Measurements from ENCODE around the gene AFF1. TPM values are rescaled to one million over a fixed set of nuclear protein-coding genes. Genes with fewer than 3 reads are reported as not detected.

Gene AFF1
- total and polyA plus RNA-seq, 2 of the 4 experiments (the other 2 are of a cell fraction): 7.0 to 9.6 TPM

DNA sequence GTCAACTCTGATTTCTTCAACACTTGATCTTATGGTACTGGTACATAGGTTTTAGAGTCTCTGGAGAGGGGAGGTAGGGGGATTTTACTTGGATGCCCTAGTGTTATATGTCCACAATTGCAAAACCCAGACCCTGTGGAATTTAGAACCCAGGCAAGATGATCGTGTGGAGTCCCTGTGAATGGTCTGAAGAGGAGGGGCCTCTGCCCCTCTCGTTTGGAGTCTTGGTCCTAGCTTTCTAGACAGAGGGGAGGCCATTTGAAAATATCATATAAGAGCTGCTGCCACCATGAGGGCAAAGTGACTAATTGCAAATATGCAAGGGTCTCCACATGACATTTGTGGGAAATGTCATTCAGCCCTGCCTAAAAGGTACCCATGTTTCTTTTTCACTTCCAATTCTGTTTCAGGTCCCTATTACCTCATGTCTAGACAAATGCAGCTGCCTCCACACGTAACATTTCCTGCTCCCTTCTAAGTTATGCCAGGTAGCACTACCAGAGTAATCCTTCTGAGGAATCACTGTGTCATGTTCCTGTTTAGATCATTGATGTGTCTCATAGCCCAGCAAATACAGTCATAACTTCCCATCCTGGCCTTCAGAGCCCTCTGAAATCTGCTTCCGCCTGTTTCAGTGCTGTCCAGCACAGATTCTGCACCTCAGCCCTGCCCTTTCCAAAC is 158.8 kb downstream of the AFF1 start:
- in situ Hi-C loops (cut with MboI; ENCODE audit: low sequenced_read_pairs) (loop anchor here (5.0 kb wide), 2 partner anchors 86 to 171 kb away; no protein-coding TSS in a partner anchor), dilution Hi-C loops (cut with HindIII; ENCODE audit: low sequenced_read_pairs, unreplicated experiment) (no loop called here), intact Hi-C loops (cut with micrococcal nuclease) (loop anchor here (1.0 to 2.0 kb wide), 2 partner anchors 87 to 171 kb away; no protein-coding TSS in a partner anchor)
- no peak overlapping the region for H3K4me2 ChIP-seq (ENCODE audit: low read depth, low read length)
- DNase-seq (peak; percentile 72), ATAC-seq (ENCODE audit: low read depth) (peak; percentile 83)
- no peak overlapping the region for H4K91ac ChIP-seq (ENCODE audit: insufficient read depth, low read depth, low read length)
- no peak overlapping the region for H2AFZ ChIP-seq (replicated peaks; ENCODE audit: low read length, poor library complexity)
- H3K23ac ChIP-seq (ENCODE audit: low read depth, low read length): no peak overlapping the region
- no peak overlapping the region for H3K56ac ChIP-seq (ENCODE audit: extremely low read depth, insufficient read depth, low read length)
- BruUV-seq (replicated peaks): no TSS peak
- ChIA-PET POLR2A (ENCODE audit: unreplicated experiment) (no interaction called here), CTCF (interaction anchor here (0.6 to 3.7 kb wide), 10 partner anchors 10 to 593 kb away, joined by 3 to 24 read pairs (median 3); no protein-coding TSS in a partner anchor)
- WGBS, 2 experiments (ENCODE audit: extremely low coverage in 2 of 2, insufficient read length in 1 of 2): 32% methylated on average over 2 of the region's 4 CpGs; no CpG with 5 or more reads in 1 of the 2 experiments
- H3K27me3 ChIP-seq (ENCODE audit: control insufficient read depth, insufficient read depth, low read length): no peaks in the 10 kb centered on the region
- 0 out of 2 replicates have a peak, but pooled peaks cover 5% of the 10 kb centered on the region for H3K9me1 ChIP-seq (ENCODE audit: insufficient read depth, low read length)
- no peak overlapping the region; a peak in 1 of 4 replicates for H4K8ac ChIP-seq (ENCODE audit: low read depth in 2 of 2, low read length in 2 of 2)
- no peak overlapping the region for H3K9ac ChIP-seq (ENCODE audit: low read depth, low read length)
- no peak overlapping the region for H2BK15ac ChIP-seq (ENCODE audit: low read depth, low read length)
- peaks cover 7 to 11% of the 10 kb centered on the region in 2 experiments for H3K79me1 ChIP-seq (ENCODE audit: low read depth in 1 of 2, low read length in 2 of 2)
- no peak overlapping the region for H2BK20ac ChIP-seq (ENCODE audit: low read depth, low read length)
- no peak overlapping the region for H3K27ac ChIP-seq (ENCODE audit: insufficient read depth, low read length)
- H4K20me1 ChIP-seq (ENCODE audit: insufficient read depth, low read length): peaks cover 12% of the 10 kb centered on the region; the same call in 1 of the 2 replicates
- no peak overlapping the region for H3K18ac ChIP-seq (ENCODE audit: low read depth, low read length)
- H3K9me3 ChIP-seq (ENCODE audit: control insufficient read depth, insufficient read depth, low read length): no peaks in the 10 kb centered on the region
- no peak overlapping the region for H3K14ac ChIP-seq (replicated peaks; ENCODE audit: low read depth, low read length)
- peak overlapping the region; percentile 6 for H2BK5ac ChIP-seq (ENCODE audit: low read depth, low read length, poor library complexity, severe bottlenecking)
- peaks cover 2% of the 10 kb centered on the region; the same call in 1 of the 2 replicates for H3K4me1 ChIP-seq (ENCODE audit: control insufficient read depth, insufficient read depth, low read length)
- H2AK9ac ChIP-seq (replicated peaks; ENCODE audit: low read depth, low read length, poor library complexity): no peak overlapping the region
- no peak overlapping the region for H2BK120ac ChIP-seq (ENCODE audit: low read depth, low read length)
- H2AK5ac ChIP-seq (ENCODE audit: low read depth, low read length): peak overlapping the region; percentile 29; the same call in 1 of the 2 replicates
- no peak for TF ChIP-seq RCOR1 (IDR thresholded peaks at IDR 0.05; ENCODE audit: insufficient replicate concordance, low read length)
- TF ChIP-seq RAD21 (IDR thresholded peaks at IDR 0.05; ENCODE audit: low read length): peak; percentile 61
- peak; percentile 42 for TF ChIP-seq SMC3 (IDR thresholded peaks at IDR 0.05; ENCODE audit: low read depth, low read length)
- peak; percentile 56 for TF ChIP-seq CTCF (conservative IDR thresholded peaks at IDR 0.05; ENCODE audit: low read depth, low read length)
- no peak overlapping the region for H4K5ac ChIP-seq (ENCODE audit: low read depth, low read length)
- no peaks in the 10 kb centered on the region; the same call in none of the 2 replicates for H3K36me3 ChIP-seq (ENCODE audit: control insufficient read depth, insufficient read depth, low read length)
- no peak overlapping the region for H3K4ac ChIP-seq (ENCODE audit: low read depth, low read length)
- H3K4me3 ChIP-seq (ENCODE audit: insufficient read depth, low read depth, low read length): no peak overlapping the region

Measured in IMR-90 (cell line).